GM23248 (cell line): ENCODE results near the gene EML1. TPM values are rescaled to one million over a fixed set of nuclear protein-coding genes. Genes with fewer than 3 reads are reported as not detected.

ENCODE experiments used
- DNase-seq: peaks from one replicate; pipeline ENCODE4 v3.0.0-alpha.2; 2015
- H2AFZ ChIP-seq: fragments of 200-600 bp; sonication (generic); 2 replicates; pipeline ENCODE4 v1.6.1; 2016; ENCODE audit warnings: antibody characterized with exemption
- H3F3A ChIP-seq: fragments of 200-600 bp; sonication (generic); 2 replicates; pipeline ENCODE4 v1.6.1; 2016; ENCODE audit warnings: mild to moderate bottlenecking, antibody characterized with exemption, mixed run types; ENCODE audit not compliant: insufficient read depth
- H3K27ac ChIP-seq: fragments of 200-600 bp; sonication (generic); 2 replicates; pipeline ENCODE4 v1.5.1; 2016; ENCODE audit warnings: mild to moderate bottlenecking
- H3K27me3 ChIP-seq: fragments of 200-600 bp; sonication (generic); replicated peaks from 2 replicates; pipeline ENCODE4 v1.6.1; 2016; ENCODE audit warnings: mild to moderate bottlenecking; ENCODE audit not compliant: insufficient read depth
- H3K36me3 ChIP-seq: fragments of 200-600 bp; sonication (generic); 2 replicates; pipeline ENCODE4 v1.6.1; 2016; ENCODE audit warnings: low read depth, mild to moderate bottlenecking
- H3K4me1 ChIP-seq: fragments of 200-600 bp; sonication (generic); 2 replicates; pipeline ENCODE4 v1.6.1; 2016; ENCODE audit warnings: mild to moderate bottlenecking; ENCODE audit not compliant: insufficient read depth
- H3K4me2 ChIP-seq: fragments of 200-600 bp; sonication (generic); one replicate; pipeline ENCODE4 v1.6.1; 2016; ENCODE audit warnings: mild to moderate bottlenecking; ENCODE audit not compliant: unreplicated experiment
- H3K4me3 ChIP-seq: fragments of 200-600 bp; sonication (generic); 2 replicates; pipeline ENCODE4 v1.5.1; 2016; ENCODE audit warnings: mild to moderate bottlenecking
- H3K79me2 ChIP-seq: fragments of 200-600 bp; sonication (generic); 2 replicates; pipeline ENCODE4 v1.6.1; 2016; ENCODE audit warnings: mild to moderate bottlenecking; ENCODE audit not compliant: insufficient read depth
- H3K9ac ChIP-seq: fragments of 200-600 bp; sonication (generic); 2 replicates; pipeline ENCODE4 v1.6.1; 2016; ENCODE audit warnings: mild to moderate bottlenecking
- H3K9me2 ChIP-seq: fragments of 200-600 bp; sonication (generic); 2 replicates; pipeline ENCODE4 v1.6.1; 2016; ENCODE audit warnings: mixed run types, mild to moderate bottlenecking, moderate library complexity; ENCODE audit not compliant: insufficient read depth
- H3K9me3 ChIP-seq: fragments of 200-600 bp; sonication (generic); one replicate; pipeline ENCODE4 v1.6.1; 2017; ENCODE audit warnings: low read depth
- H4K20me1 ChIP-seq: fragments of 200-600 bp; sonication (generic); 2 replicates; pipeline ENCODE4 v1.6.0; 2016; ENCODE audit not compliant: insufficient read depth
- EZH2 ChIP-seq: fragments of 200-600 bp; sonication (generic); IDR thresholded peaks from 2 replicates; pipeline ENCODE4 v1.6.1; 2018; ENCODE audit warnings: antibody characterized with exemption, mild to moderate bottlenecking; ENCODE audit not compliant: insufficient read depth, poor library complexity, severe bottlenecking
- EZH2phosphoT487 ChIP-seq: fragments of 200-600 bp; sonication (generic); IDR thresholded peaks from 2 replicates; pipeline ENCODE4 v1.6.1; 2018; ENCODE audit warnings: antibody characterized with exemption, moderate library complexity, mild to moderate bottlenecking, low read depth; ENCODE audit not compliant: insufficient read depth
- WGBS, 2 experiments: methylation state at CpG; one replicate each; pipeline ENCODE4 v1.1.6; 2015 to 2017; ENCODE audit warnings: low lambda C conversion rate in 2 of 2, low coverage in 1 of 2; ENCODE audit errors: missing lambda C conversion rate in 2 of 2; 5-methylcytosine and 5-hydroxymethylcytosine counted together
- in situ Hi-C: fragments of 300-500 bp; cut with MboI; formaldehyde crosslinking; loops from 2 replicates; pipeline ENCODE4 v1.15.0; 2020
- polyA plus RNA-seq: library from polyadenylated mRNA; unstranded; fragments of >200 nt; fragmentation: Nextera tagmentation; extraction: Ambion mirVana; gene quantifications from 2 replicates; pipeline ENCODE4 v1.2.1, GENCODE V29; 2016
- total RNA-seq: library from RNA; depleted of rRNA; stranded (reverse); fragments of >200 nt; shearing (Covaris generic); gene quantifications from 2 replicates; pipeline ENCODE4 v1.2.3, GENCODE V29; 2014

Gene EML1
- total and polyA plus RNA-seq, 2 experiments from 2014 or later, result 14.8 to 17.9 TPM

- H3K9ac ChIP-seq, result peak overlapping the region; percentile 71
- no peaks in the 10 kb centered on the region for H3K79me2 ChIP-seq
- H3K4me1 ChIP-seq, result peaks cover 42% of the 10 kb centered on the region
- WGBS, 2 experiments, result 64 to 66% methylated on average over 25 of the region's 25 CpGs
- peak overlapping the region; percentile 20; the same call in 1 of the 2 replicates for H3K4me3 ChIP-seq
- peak; percentile 62 for DNase-seq
- TF ChIP-seq EZH2phosphoT487, result no peak
- TF ChIP-seq EZH2, result no peak
- H3K4me2 ChIP-seq, result peak overlapping the region; percentile 68
- no peaks in the 10 kb centered on the region for H4K20me1 ChIP-seq
- no peaks in the 10 kb centered on the region for H3K36me3 ChIP-seq
- H3K27me3 ChIP-seq, result no peaks in the 10 kb centered on the region
- H3F3A ChIP-seq, result peaks cover 9% of the 10 kb centered on the region
- H3K9me2 ChIP-seq, result no peaks in the 10 kb centered on the region
- in situ Hi-C loops, result no loop called here
- no peaks in the 10 kb centered on the region for H3K9me3 ChIP-seq
- peak overlapping the region; percentile 52 for H2AFZ ChIP-seq
- H3K27ac ChIP-seq, result peak overlapping the region; percentile 67
Observed at GRCh38 chr14:99751539-99752485, 41.4 kb upstream of the EML1 start.

DNA sequence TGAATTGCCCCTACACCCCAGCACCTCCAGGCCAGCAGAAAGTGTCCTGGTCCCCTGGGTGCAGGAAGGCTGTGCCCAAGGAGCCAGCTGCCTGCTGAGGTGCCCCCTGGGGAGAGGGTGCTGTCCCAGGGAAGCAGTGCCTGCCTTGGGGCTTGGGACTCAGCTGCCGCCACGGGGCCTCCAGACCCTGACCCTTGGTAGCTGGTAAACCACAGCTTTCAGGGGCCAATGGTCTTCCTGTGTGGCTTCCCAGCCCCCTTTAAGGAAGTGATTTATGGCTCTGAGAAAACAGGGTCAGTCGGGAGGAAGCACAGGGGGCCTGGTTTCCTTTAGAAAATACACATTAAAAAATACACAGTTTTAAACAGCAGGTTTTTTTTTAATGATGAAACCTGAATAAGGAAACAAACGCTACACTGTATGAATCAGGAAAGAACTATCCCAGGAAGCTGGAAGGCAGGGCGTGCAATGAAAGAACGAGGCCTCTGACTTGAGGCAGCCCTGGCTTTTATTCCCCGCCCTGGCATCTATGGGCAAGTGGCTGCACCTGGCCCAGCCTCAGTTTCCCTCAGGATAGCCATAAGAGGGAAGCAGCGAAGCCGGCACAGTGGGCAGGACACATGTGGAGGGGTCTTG lies 40.6 kb upstream of the EML1 start:
- in situ Hi-C loops, result no loop called here

DNA sequence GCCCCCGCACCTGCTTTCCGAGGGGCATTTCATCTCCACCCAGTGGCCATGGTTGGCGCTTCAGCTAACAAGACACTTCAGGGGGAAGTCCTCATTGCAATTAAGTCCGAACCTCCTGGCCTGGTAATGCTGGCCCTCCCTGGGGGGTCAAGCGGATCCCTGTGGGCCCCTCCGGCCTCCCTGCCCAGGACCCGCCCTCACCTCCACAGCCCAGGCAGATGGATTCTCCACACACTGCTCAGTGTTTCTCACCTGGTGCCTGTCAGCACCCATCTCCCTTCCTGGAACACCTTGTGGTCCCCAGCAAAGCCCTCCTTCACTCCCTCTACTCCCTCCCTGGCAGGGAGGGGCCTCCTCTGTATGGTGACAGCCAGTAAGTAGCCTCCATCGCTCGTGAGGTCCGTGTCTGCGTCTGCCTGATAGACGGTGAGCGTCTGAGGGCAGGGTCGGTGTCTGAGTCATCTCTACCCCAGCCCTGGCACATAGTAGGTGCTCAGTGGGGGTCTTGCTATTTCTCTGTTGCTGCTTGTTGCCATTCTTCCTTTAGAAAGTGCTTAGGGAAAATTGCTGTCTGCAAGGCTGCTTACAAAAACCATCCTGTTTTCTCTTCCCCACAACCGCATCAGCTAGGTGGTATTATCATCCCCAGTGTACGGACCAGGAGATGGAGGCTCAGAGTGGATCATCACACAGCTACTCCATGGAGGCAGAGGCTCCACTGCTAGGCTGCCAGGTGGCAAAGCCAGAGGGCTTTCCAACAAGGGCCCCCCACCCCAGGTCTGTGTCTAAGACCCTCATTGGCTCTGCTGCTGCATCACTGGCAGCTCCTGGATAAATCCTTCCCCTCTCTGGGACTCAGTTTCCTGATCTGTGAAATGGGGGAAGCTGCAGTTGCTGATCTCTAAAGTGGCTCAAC lies 39.7 kb upstream of the EML1 start:
- TF ChIP-seq EZH2phosphoT487 (no peak), EZH2 (no peak)
- no peaks in the 10 kb centered on the region for H3K9me3 ChIP-seq
- in situ Hi-C loops, result no loop called here
- H3K27ac ChIP-seq, result no peak overlapping the region
- H3K36me3 ChIP-seq, result no peaks in the 10 kb centered on the region
- 86 to 89% methylated on average over 13 to 16 of the region's 16 CpGs for WGBS, 2 experiments
- H2AFZ ChIP-seq, result no peak overlapping the region
- peaks cover 23% of the 10 kb centered on the region for H3F3A ChIP-seq
- peak; percentile 24 for DNase-seq
- no peak overlapping the region for H3K4me3 ChIP-seq
- no peaks in the 10 kb centered on the region for H3K9me2 ChIP-seq
- H3K27me3 ChIP-seq, result no peaks in the 10 kb centered on the region
- peak overlapping the region; percentile 65 for H3K4me2 ChIP-seq
- H3K9ac ChIP-seq, result 0 out of 2 replicates have a peak overlapping the region, but pooled peaks have one; percentile 63
- H3K4me1 ChIP-seq, result peaks cover 55% of the 10 kb centered on the region
- H4K20me1 ChIP-seq, result no peaks in the 10 kb centered on the region
- H3K79me2 ChIP-seq, result no peaks in the 10 kb centered on the region

More for the DNA sequence above, 40.6 kb upstream of the EML1 start:
- peaks cover 15% of the 10 kb centered on the region for H3F3A ChIP-seq
- WGBS, 2 experiments, result 27 to 29% methylated on average over 9 of the region's 9 CpGs
- H3K27ac ChIP-seq, result peak overlapping the region; percentile 67
- peak; percentile 89 for DNase-seq
- TF ChIP-seq EZH2phosphoT487 (no peak), EZH2 (no peak)
- no peaks in the 10 kb centered on the region for H3K36me3 ChIP-seq
- H3K4me1 ChIP-seq, result peaks cover 48% of the 10 kb centered on the region
- no peaks in the 10 kb centered on the region for H3K9me3 ChIP-seq
- no peaks in the 10 kb centered on the region for H3K27me3 ChIP-seq
- H2AFZ ChIP-seq, result peak overlapping the region; percentile 52
- H3K9me2 ChIP-seq, result no peaks in the 10 kb centered on the region
- peak overlapping the region; percentile 71 for H3K9ac ChIP-seq
- peak overlapping the region; percentile 20 for H3K4me3 ChIP-seq
- H4K20me1 ChIP-seq, result no peaks in the 10 kb centered on the region
- H3K4me2 ChIP-seq, result peak overlapping the region; percentile 68
- H3K79me2 ChIP-seq, result no peaks in the 10 kb centered on the region
